HUES48 (cell line): ENCODE measurements around the gene BCAS1.

ENCODE experiments used
- H3K27ac ChIP-seq: one replicate; pipeline ENCODE4 v1.7.0; 2013; ENCODE audit warnings: low read depth, low read length, inconsistent platforms
- H3K27me3 ChIP-seq: 2 replicates; pipeline ENCODE4 v1.6.1; 2013; ENCODE audit warnings: mild to moderate bottlenecking, low read length; ENCODE audit not compliant: control insufficient read depth, insufficient read depth
- H3K36me3 ChIP-seq: 2 replicates; pipeline ENCODE4 v1.6.1; 2013; ENCODE audit warnings: low read length; ENCODE audit not compliant: control insufficient read depth, insufficient read depth
- H3K4me1 ChIP-seq: 2 replicates; pipeline ENCODE4 v1.6.1; 2013; ENCODE audit warnings: mild to moderate bottlenecking, low read length; ENCODE audit not compliant: control insufficient read depth, insufficient read depth
- H3K4me3 ChIP-seq: 2 replicates; pipeline ENCODE4 v1.5.1; 2013; ENCODE audit warnings: mild to moderate bottlenecking, low read depth, low read length
- H3K9ac ChIP-seq: 2 replicates; pipeline ENCODE4 v1.6.1; 2013; ENCODE audit warnings: mild to moderate bottlenecking, low read depth, low read length, moderate library complexity
- H3K9me3 ChIP-seq: 2 replicates; pipeline ENCODE4 v1.6.1; 2013; ENCODE audit warnings: low read length; ENCODE audit not compliant: control insufficient read depth, insufficient read depth

The BCAS1 gene

DNA sequence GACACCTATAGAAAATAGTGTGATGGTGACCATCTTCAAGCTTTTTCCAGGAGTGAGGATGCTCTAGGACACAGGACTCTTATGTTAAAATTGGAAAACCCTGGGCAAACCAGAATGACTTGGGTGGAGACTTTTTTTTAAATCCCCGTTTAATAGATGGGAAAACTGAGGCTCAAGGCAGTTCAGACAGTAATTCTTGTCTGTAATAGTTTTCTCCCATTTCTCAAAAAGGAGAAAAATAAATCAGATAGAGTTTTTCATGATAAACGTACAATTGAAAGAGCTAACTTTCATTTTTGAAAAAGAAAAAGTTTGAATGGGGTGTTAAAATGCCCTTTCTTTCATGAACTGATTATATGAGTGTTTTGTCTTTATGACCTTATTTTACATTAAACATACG, 6.8 kb downstream of the BCAS1 start:
- Histone ChIP-seq H3K4me3 (no peak overlapping the region), H3K27me3 (no peaks in the 10 kb centered on the region), H3K4me1 (peaks cover 12% of the 10 kb centered on the region), H3K27ac (no peak overlapping the region), H3K9me3 (no peaks in the 10 kb centered on the region), H3K9ac (no peak overlapping the region), H3K36me3 (no peaks in the 10 kb centered on the region)

DNA sequence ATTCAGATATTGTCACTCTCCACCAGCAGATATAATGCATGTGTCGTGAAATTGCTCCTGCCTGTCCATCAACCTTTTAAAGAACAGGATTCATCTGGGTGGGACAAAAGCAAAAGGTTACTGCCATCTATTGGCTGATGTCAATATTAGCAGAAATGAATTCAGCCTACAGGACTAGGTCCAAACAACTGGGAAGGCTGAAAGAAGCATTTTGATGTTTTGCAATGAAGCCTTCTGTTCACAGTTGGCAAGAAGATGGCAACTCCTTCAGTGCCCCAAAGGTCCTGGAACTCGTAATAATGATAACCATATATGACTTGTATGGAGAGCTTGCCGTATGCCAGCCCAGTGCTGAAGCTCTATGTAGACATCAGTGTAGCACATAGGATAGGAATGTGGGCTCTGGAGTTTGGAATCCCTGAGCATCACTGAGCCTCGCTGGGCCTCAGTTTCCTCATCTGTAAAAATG, 7.5 kb downstream of the BCAS1 start:
- Histone ChIP-seq H3K9ac (no peak overlapping the region), H3K36me3 (no peaks in the 10 kb centered on the region), H3K4me1 (peaks cover 6% of the 10 kb centered on the region; the same call in 1 of the 2 replicates), H3K9me3 (no peaks in the 10 kb centered on the region), H3K27ac (no peak overlapping the region), H3K4me3 (no peak overlapping the region), H3K27me3 (no peaks in the 10 kb centered on the region)

- no peak overlapping the region for H3K9ac ChIP-seq
- H3K4me3 ChIP-seq, result no peak overlapping the region
- H3K27me3 ChIP-seq, result no peaks in the 10 kb centered on the region
- H3K36me3 ChIP-seq, result no peaks in the 10 kb centered on the region
- peaks cover 3% of the 10 kb centered on the region; the same call in 1 of the 2 replicates for H3K4me1 ChIP-seq
- no peaks in the 10 kb centered on the region for H3K9me3 ChIP-seq
- no peak overlapping the region for H3K27ac ChIP-seq
These were observed 9.1 kb downstream of the BCAS1 start for GRCh38 chr20:54061101-54061881.

DNA sequence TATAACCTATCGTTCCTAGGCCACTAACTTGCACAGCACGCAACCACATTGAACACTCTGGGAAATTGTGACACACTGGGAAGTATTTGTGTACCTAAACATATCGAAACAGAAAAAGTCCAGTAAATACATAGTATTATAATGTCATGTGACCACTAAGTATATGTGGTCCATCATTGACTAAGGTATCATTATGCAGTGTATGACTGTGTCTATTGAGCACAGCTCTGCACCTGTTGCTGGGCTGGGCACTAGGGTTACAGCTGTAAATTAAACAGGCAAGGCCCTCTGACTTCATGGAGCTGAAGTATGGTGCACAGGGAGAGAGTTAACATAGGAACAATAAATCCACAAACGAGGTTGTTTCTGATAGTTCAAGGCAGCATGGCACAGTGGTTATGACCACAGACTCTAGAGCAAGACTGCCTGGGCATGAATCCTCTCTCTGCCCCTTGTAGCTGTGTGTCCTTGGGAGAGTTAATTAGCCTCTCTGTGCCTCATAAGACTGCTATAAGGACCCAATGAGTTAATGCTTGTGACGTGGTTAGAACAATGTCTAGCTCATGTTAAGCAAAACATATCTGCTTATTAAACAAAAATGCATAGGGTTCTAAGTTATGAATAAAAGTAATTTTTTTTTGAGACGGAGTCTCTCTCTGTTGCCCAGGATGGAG, 10.6 kb downstream of the BCAS1 start:
- H3K9me3 ChIP-seq, result no peaks in the 10 kb centered on the region
- H3K36me3 ChIP-seq, result no peaks in the 10 kb centered on the region
- H3K27ac ChIP-seq, result no peak overlapping the region
- no peaks in the 10 kb centered on the region for H3K27me3 ChIP-seq
- no peak overlapping the region for H3K4me3 ChIP-seq
- H3K9ac ChIP-seq, result no peak overlapping the region
- H3K4me1 ChIP-seq, result no peaks in the 10 kb centered on the region

DNA sequence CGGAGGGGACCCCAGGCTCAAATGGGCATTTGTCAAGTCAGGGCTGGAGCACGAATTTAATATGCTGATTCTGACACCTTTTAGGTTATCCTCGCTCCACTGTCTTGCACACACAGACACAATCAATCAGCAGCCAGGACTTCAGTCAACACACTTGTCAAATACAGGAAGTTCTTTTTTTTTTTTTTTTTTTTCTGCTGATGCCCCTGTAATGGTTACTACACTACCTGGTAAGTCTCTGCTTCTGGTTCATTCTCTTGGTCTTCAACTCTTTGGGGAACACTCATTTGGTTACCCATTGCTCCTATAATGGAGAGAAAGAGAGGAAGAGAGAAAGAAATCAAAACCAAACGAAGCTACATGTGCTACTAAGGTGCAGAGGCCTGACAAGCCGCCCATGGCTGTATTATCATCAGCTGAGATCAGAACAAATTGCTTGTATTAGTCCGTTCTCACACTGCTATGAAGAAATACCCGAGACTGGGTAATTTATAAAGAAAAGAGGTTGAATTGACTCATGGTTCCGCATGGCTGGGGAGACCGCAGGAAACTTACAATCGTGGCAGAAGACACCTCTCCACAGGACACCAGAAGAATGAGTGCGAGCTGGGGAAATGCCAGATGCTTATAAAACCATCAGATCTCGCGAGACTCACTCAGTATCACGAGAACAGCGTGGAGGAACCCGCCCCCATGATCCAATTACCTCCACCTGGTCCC, 11.8 kb downstream of the BCAS1 start:
- Histone ChIP-seq H3K36me3 (no peaks in the 10 kb centered on the region), H3K4me3 (no peak overlapping the region), H3K27me3 (no peaks in the 10 kb centered on the region), H3K4me1 (no peaks in the 10 kb centered on the region), H3K9me3 (no peaks in the 10 kb centered on the region), H3K9ac (no peak overlapping the region), H3K27ac (no peak overlapping the region)

DNA sequence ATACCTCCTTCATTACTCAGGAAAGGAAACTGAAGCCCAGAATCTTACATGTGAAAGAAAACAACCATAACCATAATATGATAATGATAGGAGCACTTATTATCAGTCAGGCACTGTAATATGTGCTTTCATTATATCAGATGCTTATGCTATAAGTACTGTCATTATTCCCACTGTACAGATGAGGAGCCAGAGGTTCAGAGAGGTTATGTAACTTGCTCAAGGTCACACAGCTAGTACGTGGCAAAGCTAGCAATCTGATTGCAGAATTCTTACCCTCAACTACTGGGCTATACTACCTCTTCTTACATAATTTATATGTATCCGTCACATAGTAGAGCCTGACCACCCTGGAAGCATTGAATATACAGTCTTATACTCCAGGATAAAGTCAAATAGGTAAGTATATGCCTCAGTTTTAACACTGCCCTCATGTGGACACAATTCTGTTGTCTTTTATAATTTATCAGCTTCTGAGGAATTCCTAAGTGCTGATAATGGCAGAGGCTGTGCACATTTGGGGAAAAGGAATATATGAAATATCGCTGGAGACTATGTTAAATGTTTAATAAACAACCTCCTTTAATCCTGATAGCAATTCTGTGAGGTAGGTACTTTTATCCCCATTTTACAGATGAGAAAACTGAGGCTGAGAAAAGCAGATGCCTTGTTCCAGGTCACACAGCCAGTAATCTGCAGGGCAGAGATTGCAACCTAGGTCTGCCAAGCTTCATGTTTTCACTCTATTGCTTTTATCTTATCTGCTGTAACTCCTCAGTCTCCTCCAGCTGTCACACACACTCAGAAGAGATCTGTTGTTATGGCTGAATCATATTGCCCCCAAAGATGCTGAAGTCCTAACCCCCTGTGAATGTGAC, 13.4 kb downstream of the BCAS1 start:
- Histone ChIP-seq H3K27ac (no peak overlapping the region), H3K36me3 (no peaks in the 10 kb centered on the region), H3K27me3 (no peaks in the 10 kb centered on the region), H3K4me1 (no peaks in the 10 kb centered on the region), H3K4me3 (no peak overlapping the region), H3K9ac (no peak overlapping the region), H3K9me3 (no peaks in the 10 kb centered on the region)

- H3K27ac ChIP-seq, result no peak overlapping the region
- no peaks in the 10 kb centered on the region for H3K4me1 ChIP-seq
- H3K4me3 ChIP-seq, result no peak overlapping the region
- H3K36me3 ChIP-seq, result no peaks in the 10 kb centered on the region
- H3K27me3 ChIP-seq, result no peaks in the 10 kb centered on the region
- no peaks in the 10 kb centered on the region for H3K9me3 ChIP-seq
- no peak overlapping the region for H3K9ac ChIP-seq
These were observed 15.9 kb downstream of the BCAS1 start for GRCh38 chr20:54054516-54054915.

DNA sequence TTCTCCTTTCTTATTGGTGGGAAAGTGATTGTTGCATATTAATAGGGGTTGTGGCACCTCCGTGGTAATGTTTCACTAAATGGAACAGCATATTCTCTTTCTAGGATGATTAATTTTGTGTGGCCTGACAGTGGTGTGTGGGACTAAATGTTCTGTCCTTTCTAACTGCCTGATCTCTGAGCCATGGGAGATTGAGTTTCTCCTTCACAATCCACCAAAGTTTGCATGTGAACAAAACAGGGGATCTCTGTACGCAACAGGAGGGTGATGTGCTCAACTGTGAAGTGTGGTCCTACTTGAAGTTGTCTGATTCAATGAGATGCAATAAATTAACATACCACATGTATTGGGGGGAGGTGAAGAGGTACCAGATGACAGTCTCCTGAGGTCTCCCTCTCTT, 19.3 kb downstream of the BCAS1 start:
- Histone ChIP-seq H3K27ac (no peak overlapping the region), H3K27me3 (no peaks in the 10 kb centered on the region), H3K9me3 (no peaks in the 10 kb centered on the region), H3K4me1 (no peaks in the 10 kb centered on the region), H3K9ac (no peak overlapping the region), H3K4me3 (no peak overlapping the region), H3K36me3 (no peaks in the 10 kb centered on the region)

DNA sequence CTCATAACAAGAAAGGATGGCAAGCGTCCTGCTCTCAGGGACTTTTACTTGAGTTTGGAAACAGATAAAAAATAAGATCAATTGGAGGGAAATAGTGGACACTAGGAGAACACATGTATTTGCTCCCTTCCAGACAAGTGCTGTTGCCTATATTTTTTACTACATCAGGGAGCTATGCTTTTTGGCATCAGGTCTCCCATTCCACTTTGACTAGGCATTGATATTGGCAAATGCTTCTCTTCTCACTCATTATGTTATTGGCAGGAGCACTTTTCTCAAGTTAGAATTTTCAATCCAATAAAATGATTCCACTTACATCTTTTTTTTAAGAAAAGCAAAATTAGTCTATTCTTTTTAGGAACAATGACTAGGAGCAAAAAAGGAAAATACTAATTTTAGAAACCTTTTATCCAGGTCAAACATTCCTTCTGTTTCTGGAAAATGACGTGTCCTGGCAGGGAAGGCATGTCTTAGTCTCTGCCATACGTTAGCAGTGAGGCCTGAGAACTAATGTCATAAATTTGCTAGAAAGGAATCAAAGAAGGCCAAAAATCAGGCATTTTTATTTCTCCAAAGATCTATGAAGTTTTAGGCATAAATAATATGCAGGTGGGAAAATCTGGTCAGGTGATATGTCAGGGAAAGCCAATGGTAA, 21.4 kb downstream of the BCAS1 start:
- no peaks in the 10 kb centered on the region for H3K4me1 ChIP-seq
- no peaks in the 10 kb centered on the region for H3K36me3 ChIP-seq
- no peak overlapping the region for H3K4me3 ChIP-seq
- H3K27ac ChIP-seq, result no peak overlapping the region
- no peak overlapping the region for H3K9ac ChIP-seq
- H3K27me3 ChIP-seq, result no peaks in the 10 kb centered on the region
- no peaks in the 10 kb centered on the region for H3K9me3 ChIP-seq

GRCh38 chr20:54048481-54048880, 21.9 kb downstream of the BCAS1 start:
- Histone ChIP-seq H3K36me3 (no peaks in the 10 kb centered on the region), H3K27ac (no peak overlapping the region), H3K27me3 (no peaks in the 10 kb centered on the region), H3K9ac (no peak overlapping the region), H3K4me3 (no peak overlapping the region), H3K9me3 (no peaks in the 10 kb centered on the region), H3K4me1 (no peaks in the 10 kb centered on the region)
